NCI-H748 (cell line): ENCODE results near the gene MRPL10.

Experiments
- DNase-seq: peaks from one replicate; lab custom pipeline; 2025; ENCODE audit not compliant: unreplicated experiment; lab: John Stamatoyannopoulos, UW

MRPL10 gene

GRCh38 chr17:47860386-47860785, 29.0 kb upstream of the MRPL10 start:
- DNase-seq: no peak

DNA sequence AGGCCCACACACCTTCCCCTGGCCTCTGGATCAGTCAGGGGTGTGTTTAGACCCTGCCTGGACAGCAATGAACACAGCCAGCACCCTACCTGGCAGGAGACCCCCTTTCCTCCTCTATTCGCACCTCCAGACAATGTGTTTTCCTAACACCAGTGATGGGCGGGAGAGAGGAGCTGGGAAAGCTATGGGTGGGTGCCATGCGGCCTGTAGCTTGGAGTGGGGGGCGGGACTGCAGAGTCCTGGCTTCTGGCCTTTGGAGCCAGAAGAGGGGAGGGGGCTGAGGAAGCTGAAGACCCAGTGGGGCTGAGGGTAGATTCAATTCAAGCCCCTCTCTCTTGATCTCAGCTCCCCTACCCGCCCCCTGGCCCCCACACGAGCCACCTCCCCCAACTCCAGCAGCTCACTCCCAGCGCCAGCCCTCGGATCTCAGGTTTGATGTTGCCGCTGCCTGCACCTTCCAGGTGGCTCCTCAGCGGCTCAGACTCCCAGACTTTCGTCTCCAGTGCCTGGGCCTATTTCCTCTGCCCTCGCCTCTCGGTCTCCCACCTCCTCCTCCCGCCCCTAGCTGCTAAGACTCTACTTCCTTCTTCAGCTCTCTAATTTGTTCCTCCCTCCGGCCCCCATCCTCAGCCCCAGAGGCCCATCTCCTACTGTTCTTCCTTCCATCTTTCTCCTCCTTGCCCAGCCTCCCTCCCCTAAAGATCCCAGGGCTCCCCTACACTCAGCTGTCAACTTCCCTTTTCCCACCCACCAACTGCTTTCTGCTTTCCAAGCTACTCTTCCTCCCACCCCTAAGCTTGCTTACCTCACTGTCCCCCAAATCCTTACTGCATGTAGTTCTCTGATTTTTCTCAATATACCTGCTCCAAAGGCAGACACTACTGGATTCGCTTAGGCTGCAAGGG, 26.5 kb upstream of the MRPL10 start:
- DNase-seq: no peak

DNA sequence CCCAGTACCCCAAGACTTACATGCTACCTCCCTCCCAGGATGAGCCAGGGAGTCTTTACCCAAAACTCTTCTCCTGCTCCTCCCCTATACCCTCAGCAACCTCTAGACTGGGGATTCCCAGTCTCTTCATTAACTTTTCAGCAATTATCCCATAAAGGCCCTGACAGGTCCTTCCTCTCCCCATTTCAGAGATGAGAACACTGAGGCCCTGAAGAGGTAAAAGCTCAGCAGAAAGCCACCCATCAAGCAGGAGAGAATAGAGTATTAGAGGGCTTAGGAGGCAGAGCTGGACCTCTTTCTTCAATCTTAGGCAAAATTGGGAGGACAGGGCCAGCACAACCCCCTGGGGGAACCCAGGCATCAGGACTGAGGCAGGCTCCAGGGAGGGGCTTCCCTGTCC, 25.5 kb upstream of the MRPL10 start:
- DNase-seq: no peak

- DNase-seq: no peak
Observed at GRCh38 chr17:47855737-47856136, 24.4 kb upstream of the MRPL10 start.

- no peak for DNase-seq
Observed at GRCh38 chr17:47853616-47854015, 22.3 kb upstream of the MRPL10 start.

DNA sequence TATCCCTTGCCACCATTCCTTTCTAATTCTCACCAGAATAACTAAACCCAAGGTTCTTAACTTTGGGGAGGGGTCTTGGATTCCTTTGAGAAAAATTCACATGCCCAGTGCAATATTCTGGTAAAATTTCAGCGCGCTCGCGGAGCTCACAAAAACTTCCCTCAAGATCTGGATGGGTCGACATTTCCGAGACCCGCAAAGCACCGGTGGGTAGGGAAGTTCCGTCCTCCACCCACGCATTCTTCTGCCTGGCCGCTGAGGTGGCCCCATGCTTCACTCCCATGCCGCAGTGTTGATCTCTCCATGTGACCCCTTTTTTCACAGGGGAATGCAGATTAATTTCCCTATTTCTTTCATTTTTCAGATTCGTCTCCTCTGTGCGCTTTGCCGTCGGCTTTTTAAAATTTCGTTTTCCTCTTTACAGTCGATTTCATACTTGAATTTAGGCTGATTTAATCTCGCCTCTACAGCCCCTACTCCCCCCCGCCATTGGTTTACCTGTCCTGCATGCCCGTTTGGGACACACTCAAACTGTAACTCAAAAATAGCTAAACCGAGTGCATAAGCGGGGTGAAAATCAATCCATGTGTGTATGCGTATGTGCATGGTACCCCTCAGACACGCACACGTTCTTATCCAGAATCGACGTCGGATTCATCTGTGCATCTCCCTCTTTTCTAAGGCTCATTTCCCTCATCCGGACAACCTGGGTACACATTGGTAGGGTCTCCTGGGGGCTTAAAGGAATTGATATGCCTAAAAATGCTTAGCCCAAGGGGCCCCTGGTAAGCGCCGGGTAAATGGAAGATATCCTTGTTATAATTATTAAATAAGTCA, 21.0 kb upstream of the MRPL10 start:
- no peak for DNase-seq

- DNase-seq: no peak
Observed at GRCh38 chr17:47851764-47852112, 20.4 kb upstream of the MRPL10 start.

DNA sequence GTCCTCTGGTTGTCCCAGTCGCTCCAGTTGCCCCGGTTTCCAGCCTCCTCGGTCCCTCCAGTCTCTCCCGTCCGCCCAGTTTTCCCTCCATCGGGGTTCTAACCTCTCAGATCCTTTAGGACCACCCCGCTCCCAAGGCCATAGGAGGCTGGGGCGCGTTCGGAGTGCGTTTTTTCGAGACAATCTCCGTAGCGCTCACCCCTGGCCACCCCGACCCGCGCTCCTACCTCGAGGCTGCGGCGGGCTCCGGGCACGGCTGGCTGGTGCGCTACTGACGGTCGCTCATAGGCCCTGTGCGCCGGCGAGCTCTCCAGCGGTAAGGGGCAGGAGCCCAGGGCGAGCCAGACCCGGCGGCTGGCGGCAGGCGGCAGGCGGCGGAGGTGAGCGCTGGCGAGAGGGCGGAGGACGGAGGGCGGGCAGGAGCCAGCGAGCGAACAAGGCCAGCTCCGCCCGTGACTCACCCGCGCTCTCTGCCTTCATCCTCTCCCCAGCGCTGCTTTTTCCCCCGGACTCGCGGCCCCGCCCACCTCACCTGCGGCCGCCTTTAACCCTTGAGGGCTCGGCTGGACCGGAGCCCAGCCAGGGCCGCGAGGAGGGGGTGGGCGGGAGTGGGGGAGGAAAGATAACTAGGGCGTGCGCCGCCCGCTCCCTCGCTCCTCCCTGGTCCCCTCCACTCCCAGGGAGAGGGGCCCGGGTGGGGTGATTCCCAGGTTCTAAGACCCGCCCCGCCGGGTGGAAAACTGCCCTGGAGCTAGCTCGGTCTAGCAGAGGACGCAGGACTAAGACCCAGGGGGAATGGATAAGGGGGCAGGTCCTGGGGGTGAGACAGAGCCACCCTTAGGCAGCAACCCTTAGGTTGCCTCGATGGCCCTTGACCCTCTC, 19.6 kb upstream of the MRPL10 start, which contains the start of gene SP6:
TSS of gene SP6 (minus strand) at position 472 of the 882 bp plus-strand sequence. CDS start 2,734 bp downstream, outside the sequence.
- DNase-seq: peak; percentile 85

DNA sequence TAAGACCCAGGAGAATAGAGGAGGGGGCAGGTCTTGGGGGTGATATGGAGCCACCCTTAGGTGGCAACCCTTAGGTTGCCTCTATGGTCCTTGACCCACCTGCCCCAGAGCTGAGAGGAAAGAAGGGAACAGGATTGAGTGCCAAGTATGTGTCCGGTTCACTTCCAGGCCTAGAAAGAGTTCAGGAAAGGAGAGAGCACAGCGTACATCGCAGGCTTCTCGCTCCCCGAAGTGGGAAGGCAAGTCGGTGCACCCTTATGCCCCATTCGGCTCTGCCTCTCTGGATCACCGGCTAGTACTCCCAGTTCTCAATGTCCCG, 19.0 kb upstream of the MRPL10 start:
- no peak for DNase-seq

DNA sequence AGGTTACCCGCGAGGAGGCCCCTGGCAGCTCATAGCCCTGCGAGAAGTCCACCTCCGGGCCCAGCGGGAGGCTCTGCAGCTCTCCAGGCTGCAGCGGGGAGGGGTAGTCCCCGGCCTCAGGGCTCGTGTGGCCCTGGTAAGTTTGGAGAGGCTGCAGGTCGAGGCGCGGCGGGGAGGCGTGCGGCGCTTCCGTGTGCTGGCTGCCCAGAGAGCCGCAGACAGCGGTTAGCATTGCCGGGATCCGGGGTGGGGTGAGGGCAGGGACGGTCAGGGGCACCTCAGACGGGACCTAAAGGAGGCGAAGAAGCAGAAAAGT, 16.8 kb upstream of the MRPL10 start:
- DNase-seq: no peak

GRCh38 chr17:47847341-47848197, 16.2 kb upstream of the MRPL10 start:
- no peak for DNase-seq

GRCh38 chr17:47846716-47847340, 15.5 kb upstream of the MRPL10 start:
- DNase-seq: peak; percentile 29

GRCh38 chr17:47845716-47846075, 14.4 kb upstream of the MRPL10 start:
- no peak for DNase-seq

DNA sequence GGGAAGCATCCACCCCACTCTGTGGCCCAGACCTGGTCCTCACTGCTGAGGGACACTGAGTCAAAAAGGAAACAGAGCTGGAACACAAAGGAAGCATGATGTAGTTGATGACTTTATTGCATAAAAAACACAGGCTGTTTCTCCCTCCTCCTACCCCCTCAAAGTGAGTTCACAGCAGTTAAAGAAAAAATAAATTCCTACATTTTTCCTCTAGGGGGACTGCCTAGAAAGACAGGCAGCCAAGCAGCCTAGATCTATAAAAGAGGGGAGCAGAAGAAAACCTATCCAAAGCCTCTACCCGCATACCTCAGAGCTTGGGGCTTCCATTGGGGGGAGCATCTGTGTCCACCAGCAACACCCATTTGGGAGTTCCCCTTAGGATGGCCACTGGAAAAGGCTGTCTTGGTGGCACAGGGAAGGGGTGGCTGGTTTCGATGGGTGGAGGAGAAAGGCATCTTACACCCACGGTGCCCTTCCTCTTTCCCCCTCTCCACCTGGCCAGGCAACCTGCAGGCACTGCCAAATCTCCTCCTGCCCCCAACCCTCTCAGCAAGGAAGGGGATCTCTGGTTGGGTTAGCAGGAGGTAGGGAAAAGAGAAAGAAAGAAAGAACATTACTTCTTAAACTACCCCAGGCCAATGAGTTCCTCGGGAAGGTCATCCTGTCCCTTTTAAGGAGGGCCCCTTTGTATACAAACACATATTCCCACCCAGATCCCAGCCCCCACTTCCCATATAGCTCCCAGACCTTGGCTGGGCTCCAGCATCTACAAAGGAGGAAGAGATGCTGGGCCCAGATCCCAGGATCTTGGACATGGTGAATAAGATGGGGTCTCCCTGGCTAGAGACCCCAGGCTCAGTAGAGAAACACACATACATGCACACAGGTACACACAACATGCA, 13.7 kb upstream of the MRPL10 start:
- peak; percentile 3 for DNase-seq

DNA sequence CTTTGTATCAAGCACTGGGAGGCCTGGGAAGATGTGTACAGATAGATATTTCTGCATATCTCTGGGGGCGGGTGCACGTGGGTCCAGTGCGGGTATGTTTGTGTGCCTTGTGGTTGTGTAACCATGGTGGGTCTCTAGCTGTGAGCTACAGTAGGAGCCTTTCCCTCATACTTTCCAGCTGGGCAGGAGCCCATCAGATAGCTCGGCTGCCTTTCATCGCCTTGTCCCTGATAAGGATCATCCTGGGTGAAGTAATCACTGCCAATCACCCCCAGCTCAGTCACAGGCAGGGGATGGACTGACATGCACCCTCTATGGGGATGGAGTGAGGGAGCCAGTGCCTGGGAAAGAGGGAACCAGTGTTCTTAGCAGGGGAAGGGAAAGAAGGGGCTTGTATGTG, 12.9 kb upstream of the MRPL10 start:
- no peak for DNase-seq

DNA sequence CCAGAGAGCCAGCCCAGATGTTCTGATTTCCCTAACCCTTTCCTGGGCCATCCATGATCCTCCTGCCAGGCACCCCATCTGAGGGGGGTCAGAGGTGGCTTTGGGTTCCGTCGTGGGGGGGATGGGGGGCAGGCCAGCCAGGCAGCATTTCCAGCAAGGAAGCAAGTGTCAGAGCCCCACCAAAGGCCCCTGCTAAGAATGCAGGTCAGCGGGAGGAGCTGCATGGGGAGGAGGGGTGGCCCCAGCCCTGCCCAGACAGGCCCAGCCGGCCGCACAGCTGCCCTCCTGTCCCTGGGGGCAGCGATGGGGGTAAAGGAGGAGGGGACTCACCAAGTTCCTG, 12.0 kb upstream of the MRPL10 start:
- DNase-seq: no peak

DNA sequence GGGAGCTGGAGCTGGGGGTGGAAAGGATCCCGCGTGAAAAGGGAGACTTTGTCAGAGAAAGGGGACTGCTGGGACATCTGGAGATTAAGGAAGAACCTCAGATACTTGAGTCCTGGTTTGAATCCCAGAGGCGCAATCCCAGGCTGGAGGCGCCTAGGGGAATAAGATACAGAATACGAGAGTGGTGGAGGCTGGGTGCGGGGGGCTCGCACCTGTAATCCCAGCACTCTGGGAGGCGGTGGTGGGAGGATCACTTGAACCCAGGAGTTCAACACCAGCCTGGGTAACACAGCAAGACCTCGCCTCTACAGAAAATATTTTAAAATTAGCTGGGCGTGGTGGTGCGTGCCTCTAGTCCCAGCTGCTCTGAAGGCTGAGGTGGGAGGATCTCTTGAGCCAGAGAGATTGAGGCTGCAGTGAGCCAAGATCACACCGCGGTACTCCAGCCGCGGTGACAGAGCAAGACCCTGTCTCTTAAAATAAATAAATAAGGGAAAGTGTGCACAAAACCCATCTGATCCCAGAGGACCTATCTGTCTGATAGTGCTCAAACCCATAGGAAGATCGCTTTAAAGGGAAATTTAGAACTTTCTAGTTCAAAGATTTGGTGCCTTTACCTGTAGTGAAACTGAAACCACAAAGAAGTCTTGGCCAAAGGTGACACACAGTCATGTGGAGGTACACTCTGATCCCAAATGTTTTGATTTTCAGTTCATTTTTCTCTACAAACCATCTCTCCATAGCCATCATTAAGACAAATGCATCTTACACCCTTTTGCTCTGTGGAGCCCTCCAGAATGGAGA, 10.3 kb upstream of the MRPL10 start:
- DNase-seq: peak; percentile 18

- DNase-seq: peak; percentile 87
Observed at GRCh38 chr17:47840742-47841487, 9.6 kb upstream of the MRPL10 start, which contains the start of gene SCRN2. SCRN2 (minus strand) TSS chr17:47841273; CDS start chr17:47840843, 430 bp downstream.
